ES-I3 (cell line): ENCODE data around the gene CADM1.

Experiments used
- H3K36me3 ChIP-seq: 2 replicates; pipeline ENCODE4 v1.6.1; 2013; ENCODE audit warnings: mild to moderate bottlenecking, low read length, control low read depth, moderate library complexity; ENCODE audit not compliant: insufficient read depth
- H3K4me1 ChIP-seq: 2 replicates; pipeline ENCODE4 v1.6.1; 2013; ENCODE audit warnings: mild to moderate bottlenecking, control low read depth, low read length; ENCODE audit not compliant: insufficient read depth
- H3K9ac ChIP-seq: 2 replicates; pipeline ENCODE4 v1.6.1; 2013; ENCODE audit warnings: low read depth, mild to moderate bottlenecking, low read length, moderate library complexity
- H3K9me3 ChIP-seq: 2 replicates; pipeline ENCODE4 v1.6.1; 2013; ENCODE audit warnings: mild to moderate bottlenecking, low read length, moderate library complexity; ENCODE audit not compliant: control insufficient read depth, insufficient read depth

CADM1 gene

DNA sequence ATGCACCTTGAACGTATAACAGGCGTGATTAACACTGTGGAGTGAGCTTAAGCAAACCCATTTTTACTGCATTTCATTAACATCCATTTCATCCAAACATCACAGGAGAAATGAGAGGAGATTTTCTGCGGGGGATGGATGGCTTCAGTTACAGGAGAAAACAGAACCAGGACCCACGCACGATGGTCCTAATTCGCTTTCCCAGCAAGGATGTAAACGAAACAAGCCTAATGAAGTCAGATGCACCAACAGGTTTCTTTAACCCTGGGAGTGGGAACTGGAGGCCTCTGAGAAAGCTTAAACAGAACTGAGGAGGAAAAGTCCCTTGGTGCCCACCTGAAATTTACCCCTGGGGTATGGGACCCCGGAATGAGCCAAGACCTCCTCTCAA lies 2.7 kb downstream of the CADM1 start:
- H3K36me3 ChIP-seq: no peaks in the 10 kb centered on the region
- no peaks in the 10 kb centered on the region for H3K9me3 ChIP-seq
- H3K4me1 ChIP-seq: peaks cover 19% of the 10 kb centered on the region; the same call in 1 of the 2 replicates
- peak overlapping the region; percentile 79; the same call in 1 of the 2 replicates for H3K9ac ChIP-seq

DNA sequence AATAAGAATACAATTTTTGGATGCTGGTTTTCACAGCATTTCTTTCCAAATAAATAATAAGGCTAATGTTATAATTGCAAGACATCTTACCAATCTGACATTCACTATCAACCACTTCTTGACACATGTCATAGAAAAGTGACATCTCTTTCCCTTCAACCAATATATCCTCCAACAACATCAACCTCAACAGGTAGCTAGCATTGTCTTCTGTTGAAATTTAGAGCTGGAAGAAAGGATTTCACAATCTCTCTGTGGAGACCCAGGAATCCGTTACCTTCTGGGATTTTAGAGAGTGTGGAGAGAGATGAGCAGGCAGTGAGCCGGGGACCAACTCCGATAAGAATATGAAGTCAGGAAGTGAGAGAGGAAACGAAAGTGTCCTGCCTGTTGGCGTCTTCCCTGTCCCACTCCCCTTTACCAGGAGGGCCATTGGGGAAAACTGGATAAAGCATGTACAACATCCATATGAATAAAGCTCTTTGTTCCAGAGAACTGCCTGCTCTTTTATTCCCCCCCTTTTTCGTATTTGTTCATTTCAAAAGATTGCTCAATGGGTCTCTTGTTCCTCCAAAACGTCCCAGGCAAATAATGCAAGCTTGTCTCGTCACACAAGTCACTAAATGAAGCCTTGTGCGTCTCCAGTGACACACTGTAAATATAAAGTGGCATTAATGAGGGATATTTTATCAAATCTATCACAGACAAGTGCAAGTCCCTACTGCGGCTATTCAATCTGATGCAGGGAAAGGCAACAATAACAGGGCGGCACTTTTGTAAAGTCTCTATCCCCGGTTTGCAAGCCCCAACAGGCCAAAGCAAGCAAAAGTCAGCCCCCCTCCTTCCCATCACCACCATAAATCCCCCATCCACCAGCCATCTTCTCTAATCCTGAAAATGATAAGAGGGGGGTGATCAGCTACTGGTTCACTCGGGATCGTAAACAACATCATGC lies 3.4 kb downstream of the CADM1 start:
- Histone ChIP-seq H3K36me3 (no peaks in the 10 kb centered on the region), H3K9ac (peak overlapping the region; percentile 79; the same call in 1 of the 2 replicates), H3K4me1 (peaks cover 19% of the 10 kb centered on the region; the same call in 1 of the 2 replicates), H3K9me3 (no peaks in the 10 kb centered on the region)

DNA sequence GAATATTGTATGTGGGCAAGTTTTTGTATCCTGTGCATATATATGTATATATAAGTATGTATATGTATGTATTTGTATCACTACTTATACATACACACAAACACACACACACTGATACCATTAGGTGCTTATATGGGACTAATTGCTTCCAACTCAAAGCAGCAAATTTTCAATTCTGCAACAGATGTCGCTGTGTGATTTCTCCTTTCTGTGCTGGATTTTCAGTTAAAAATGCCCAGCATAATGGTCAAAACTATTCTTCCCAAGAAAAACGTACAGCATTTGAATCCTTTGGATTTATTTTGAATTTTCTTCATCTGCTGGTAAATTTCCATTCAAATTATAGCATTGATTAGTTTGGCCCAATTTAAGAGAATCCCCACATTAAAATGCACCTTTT lies 4.3 kb downstream of the CADM1 start:
- H3K9me3 ChIP-seq: no peaks in the 10 kb centered on the region
- H3K9ac ChIP-seq: no peak overlapping the region
- H3K4me1 ChIP-seq: peaks cover 19% of the 10 kb centered on the region; the same call in 1 of the 2 replicates
- no peaks in the 10 kb centered on the region for H3K36me3 ChIP-seq

- H3K9ac ChIP-seq: no peak overlapping the region
Observed at GRCh38 chr11:115499241-115499799, 4.9 kb downstream of the CADM1 start.

GRCh38 chr11:115498354-115498753 lies 5.9 kb downstream of the CADM1 start:
- Histone ChIP-seq H3K9ac (no peak overlapping the region), H3K4me1 (peaks cover 19% of the 10 kb centered on the region; the same call in 1 of the 2 replicates), H3K9me3 (no peaks in the 10 kb centered on the region), H3K36me3 (no peaks in the 10 kb centered on the region)

More at GRCh38 chr11:115499241-115499799, 4.9 kb downstream of the CADM1 start:
- Histone ChIP-seq H3K9me3 (no peaks in the 10 kb centered on the region), H3K36me3 (no peaks in the 10 kb centered on the region), H3K4me1 (peaks cover 19% of the 10 kb centered on the region; the same call in 1 of the 2 replicates)

GRCh38 chr11:115497303-115497702 lies 6.9 kb downstream of the CADM1 start:
- Histone ChIP-seq H3K9ac (no peak overlapping the region), H3K9me3 (no peaks in the 10 kb centered on the region), H3K4me1 (peaks cover 26% of the 10 kb centered on the region; the same call in 1 of the 2 replicates), H3K36me3 (no peaks in the 10 kb centered on the region)

DNA sequence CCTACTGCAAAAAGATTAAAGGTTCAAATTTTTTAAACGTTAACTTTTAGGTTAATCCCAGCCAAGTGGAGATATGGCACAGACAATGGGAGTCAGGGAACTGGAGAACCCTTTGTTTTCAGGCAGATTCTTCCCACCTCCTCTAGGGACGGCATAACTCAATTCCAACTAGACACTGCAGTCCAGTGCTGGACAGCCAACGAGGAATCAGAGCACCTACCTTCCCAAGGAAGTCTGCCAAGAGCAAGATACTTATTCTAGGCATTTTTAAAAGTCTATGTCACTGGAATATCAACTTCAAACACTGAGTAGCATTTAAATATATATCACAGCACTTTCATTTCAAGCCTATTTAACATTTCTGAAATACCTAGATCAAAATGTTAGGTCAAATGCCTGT lies 7.3 kb downstream of the CADM1 start:
- no peaks in the 10 kb centered on the region for H3K9me3 ChIP-seq
- H3K4me1 ChIP-seq: peaks cover 26% of the 10 kb centered on the region; the same call in 1 of the 2 replicates
- no peak overlapping the region for H3K9ac ChIP-seq
- no peaks in the 10 kb centered on the region for H3K36me3 ChIP-seq

DNA sequence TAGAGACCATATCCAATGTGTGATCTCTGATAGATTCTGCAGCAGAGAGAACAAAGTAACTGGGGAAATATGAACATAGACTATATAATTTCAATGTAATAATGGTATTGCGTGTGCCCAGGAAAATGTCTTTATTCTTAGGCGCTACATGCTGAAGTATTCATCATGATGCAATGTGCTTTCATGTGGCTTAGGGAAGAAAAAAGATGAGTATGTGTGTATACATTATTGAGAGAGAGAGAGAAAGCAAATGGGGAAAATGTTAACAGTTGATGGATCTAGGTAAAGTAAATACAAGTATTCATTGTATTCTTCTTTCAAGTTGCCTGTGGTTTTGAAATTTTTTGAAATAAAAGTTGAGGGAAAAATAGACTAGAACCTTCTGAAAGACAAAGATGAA lies 10.3 kb downstream of the CADM1 start:
- peaks cover 16% of the 10 kb centered on the region; the same call in 1 of the 2 replicates for H3K4me1 ChIP-seq
- H3K9ac ChIP-seq: no peak overlapping the region
- H3K36me3 ChIP-seq: no peaks in the 10 kb centered on the region
- no peaks in the 10 kb centered on the region for H3K9me3 ChIP-seq

- H3K36me3 ChIP-seq: no peaks in the 10 kb centered on the region
- no peaks in the 10 kb centered on the region for H3K9me3 ChIP-seq
- H3K9ac ChIP-seq: no peak overlapping the region
- H3K4me1 ChIP-seq: peaks cover 15% of the 10 kb centered on the region; the same call in 1 of the 2 replicates
Observed at GRCh38 chr11:115493488-115493887, 10.7 kb downstream of the CADM1 start.

DNA sequence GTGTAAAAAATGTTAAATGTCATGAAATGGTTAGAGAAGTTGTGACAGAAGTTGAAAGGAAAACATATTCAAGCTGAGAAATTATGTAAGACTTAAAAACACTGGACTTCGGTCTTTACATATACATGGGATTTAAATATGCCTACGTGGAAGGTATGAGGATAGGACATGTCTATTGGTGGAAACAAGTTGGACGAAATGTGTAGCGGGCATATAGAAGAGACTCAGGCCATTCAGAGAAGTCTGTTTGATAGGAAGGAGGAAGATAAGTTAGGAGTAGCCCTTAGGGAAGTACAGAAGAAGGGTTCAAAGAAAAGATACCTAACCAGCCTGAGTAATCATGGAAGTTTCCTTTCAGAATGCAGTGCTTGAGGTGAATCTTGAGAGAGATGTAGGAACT lies 14.7 kb downstream of the CADM1 start:
- no peaks in the 10 kb centered on the region for H3K9me3 ChIP-seq
- 0 out of 2 replicates have a peak, but pooled peaks cover 7% of the 10 kb centered on the region for H3K4me1 ChIP-seq
- no peaks in the 10 kb centered on the region for H3K36me3 ChIP-seq
- H3K9ac ChIP-seq: no peak overlapping the region

GRCh38 chr11:115488945-115489344 lies 15.3 kb downstream of the CADM1 start:
- Histone ChIP-seq H3K4me1 (0 out of 2 replicates have a peak, but pooled peaks cover 7% of the 10 kb centered on the region), H3K36me3 (no peaks in the 10 kb centered on the region), H3K9me3 (no peaks in the 10 kb centered on the region), H3K9ac (no peak overlapping the region)

GRCh38 chr11:115481528-115481927 lies 22.7 kb downstream of the CADM1 start:
- H3K4me1 ChIP-seq: peaks cover 2% of the 10 kb centered on the region; the same call in 1 of the 2 replicates
- H3K36me3 ChIP-seq: no peaks in the 10 kb centered on the region
- H3K9ac ChIP-seq: no peak overlapping the region
- no peaks in the 10 kb centered on the region for H3K9me3 ChIP-seq

DNA sequence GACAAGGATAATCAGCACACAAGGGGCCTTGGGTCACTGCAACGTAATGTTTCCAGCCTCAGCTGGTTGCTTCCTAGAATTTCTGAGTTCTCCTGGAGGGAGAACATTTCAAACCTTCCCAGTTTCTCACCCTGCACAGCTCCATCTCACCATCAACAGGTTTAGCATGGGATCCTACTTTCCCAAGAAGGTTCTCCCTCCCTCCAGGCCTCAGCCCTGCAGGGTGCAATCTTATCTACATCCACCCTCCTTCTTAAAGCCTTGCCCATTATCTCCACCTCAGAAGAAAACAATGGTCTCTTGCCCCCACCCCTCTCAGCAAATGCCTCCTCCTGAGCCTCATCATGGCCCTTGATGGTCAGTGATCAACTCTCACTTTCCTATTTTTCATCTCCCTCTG lies 23.6 kb downstream of the CADM1 start:
- Histone ChIP-seq H3K9me3 (no peaks in the 10 kb centered on the region), H3K36me3 (no peaks in the 10 kb centered on the region), H3K9ac (no peak overlapping the region), H3K4me1 (peaks cover 4% of the 10 kb centered on the region; the same call in 1 of the 2 replicates)

DNA sequence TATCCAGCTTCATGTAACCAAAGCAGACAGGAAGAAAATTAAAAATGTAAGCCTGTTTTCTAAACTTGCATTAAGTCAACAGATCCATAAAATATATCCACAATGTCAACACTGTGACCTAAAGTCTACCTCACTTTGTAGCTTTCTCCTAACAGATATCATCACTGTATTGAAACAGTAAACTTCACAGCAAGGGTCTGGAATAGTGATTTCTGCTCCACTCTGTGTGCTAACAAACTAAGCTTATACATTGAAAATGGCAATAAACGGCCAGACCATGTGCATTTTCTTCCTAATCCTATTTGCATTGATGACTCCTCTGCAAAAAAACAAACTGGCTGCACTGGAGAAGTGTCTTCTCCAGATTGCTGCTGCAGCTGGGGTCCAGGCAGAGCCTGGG lies 26.8 kb downstream of the CADM1 start:
- H3K9ac ChIP-seq: no peak overlapping the region
- H3K9me3 ChIP-seq: no peaks in the 10 kb centered on the region
- peaks cover 4% of the 10 kb centered on the region; the same call in 1 of the 2 replicates for H3K4me1 ChIP-seq
- no peaks in the 10 kb centered on the region for H3K36me3 ChIP-seq
